ENCODE results near the gene VBP1. TPM values are rescaled to one million over a fixed set of nuclear protein-coding genes. Genes with fewer than 3 reads are reported as not detected.

The VBP1 gene, protein sequence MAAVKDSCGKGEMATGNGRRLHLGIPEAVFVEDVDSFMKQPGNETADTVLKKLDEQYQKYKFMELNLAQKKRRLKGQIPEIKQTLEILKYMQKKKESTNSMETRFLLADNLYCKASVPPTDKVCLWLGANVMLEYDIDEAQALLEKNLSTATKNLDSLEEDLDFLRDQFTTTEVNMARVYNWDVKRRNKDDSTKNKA
- total RNA-seq, result 13.2 and 36.7 TPM in 2 replicates

DNA sequence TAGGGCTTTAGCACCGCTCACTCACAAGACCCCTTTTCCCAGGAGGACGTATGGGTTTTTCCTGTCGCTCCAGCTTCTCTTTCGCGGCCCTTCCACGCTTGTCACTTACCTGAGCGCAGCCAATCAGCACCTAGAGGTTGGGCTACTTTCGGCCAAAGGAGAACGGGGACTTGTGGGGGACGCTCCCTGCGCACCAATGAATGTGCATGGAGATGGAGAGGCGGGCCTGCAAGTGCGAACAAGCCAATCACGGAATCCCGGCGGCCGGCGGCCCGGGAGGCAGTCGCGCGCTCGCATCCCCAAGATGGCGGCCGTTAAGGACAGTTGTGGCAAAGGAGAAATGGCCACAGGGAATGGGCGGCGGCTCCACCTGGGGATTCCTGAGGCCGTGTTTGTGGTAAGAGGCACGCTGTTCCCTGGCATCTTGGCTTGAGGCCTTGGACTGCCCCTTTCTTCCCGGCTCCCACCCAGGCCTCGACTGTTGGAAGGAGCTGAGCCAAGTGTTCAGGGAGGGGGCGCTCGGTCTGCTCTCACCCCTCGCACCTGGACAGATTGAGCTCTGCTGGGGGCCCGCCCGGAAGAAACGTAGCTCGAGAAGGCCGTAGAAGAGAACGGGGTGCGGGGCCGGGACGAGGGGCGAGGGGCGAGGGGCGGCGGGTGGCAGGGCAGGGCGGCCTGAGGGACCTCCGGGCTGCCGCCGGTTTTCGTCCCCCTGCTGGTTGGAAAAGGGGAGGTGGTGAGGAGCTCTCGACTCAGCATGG, at the start of gene VBP1:
Gene VBP1 (plus strand): TSS at position 282 of the 761 bp plus-strand sequence. CDS start 23 bp downstream, at position 305.

DNA sequence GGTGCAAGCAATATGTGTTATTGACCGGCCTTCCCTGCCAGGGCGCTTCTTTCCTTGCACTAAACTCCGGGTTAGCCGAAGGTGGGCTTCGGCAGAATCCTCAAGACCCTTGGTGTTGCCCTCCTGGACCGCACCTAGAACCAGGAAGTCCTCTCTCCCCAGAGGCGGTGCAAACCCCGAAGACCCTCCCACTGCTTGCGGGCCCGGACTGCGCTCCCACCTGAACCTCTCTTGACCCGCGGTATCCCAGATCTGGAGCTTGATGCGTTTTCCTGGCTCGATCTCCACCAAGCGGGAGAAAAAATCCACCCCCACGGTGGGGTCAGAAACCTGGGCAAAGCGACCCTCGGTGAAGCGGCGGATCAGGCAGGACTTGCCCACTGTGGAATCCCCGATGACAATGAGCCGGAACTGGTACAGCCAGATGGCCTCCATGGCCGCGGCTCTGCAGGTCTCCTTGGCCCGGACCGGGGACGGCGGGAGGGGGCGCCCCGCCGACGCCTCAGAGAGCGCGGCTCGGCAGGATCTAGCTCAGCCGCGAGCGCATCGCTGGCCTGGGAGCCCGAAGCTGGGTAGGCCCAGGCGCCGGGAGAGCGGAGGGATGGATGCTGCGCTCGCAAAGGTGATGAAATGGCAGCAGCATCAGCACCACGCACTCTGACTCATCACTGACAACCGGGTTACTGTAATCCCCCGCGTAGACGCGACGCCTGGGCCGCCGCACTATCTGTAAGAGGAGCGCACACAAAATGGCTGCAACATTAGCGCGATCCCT, 47.8 kb downstream of the VBP1 start, which contains the start of gene RAB39B:
Gene RAB39B (minus strand): TSS at position 638 of the 775 bp plus-strand sequence. CDS start 203 bp downstream, at position 435.

Other genes with a start within 250 kb of the VBP1 start
- 0.33 and 2.2 TPM in 2 replicates for gene F8, start 193.7 kb upstream of the VBP1 start, total RNA-seq
- gene FUNDC2, start 189.6 kb upstream of the VBP1 start, total RNA-seq, result 19.2 and 22.1 TPM in 2 replicates
- 13.0 and 16.5 TPM in 2 replicates for gene CMC4, start 145.3 kb upstream of the VBP1 start, total RNA-seq
- gene MTCP1, start 145.3 kb upstream of the VBP1 start, total RNA-seq, result 3.3 and 3.4 TPM in 2 replicates
- 6.1 and 10.6 TPM in 2 replicates for gene BRCC3, start 145.0 kb upstream of the VBP1 start, total RNA-seq
- gene RAB39B, start 48.0 kb downstream of the VBP1 start, total RNA-seq, result 0.13 TPM in 1 of 2 replicates, not detected in the other
- gene CLIC2, start 118.2 kb downstream of the VBP1 start, total RNA-seq, result not detected in 2 replicates
- not detected in 2 replicates for gene F8A2, start 165.6 kb downstream of the VBP1 start, total RNA-seq
- gene F8A3, start 242.2 kb downstream of the VBP1 start, total RNA-seq, result 15.6 TPM in 1 of 2 replicates, not detected in the other